NCI-H187 (cell line): ENCODE data around the gene CELF5.
"Not testable (repeated sequence)": the region's sequence is repeated elsewhere in the genome, so short reads cannot be mapped to it uniquely, and the experiment has no call there.

Experiments
- DNase-seq, 2 experiments: peaks; one replicate each; lab custom pipeline; 2025; lab: John Stamatoyannopoulos, UW

CELF5 gene

GRCh38 chr19:3207461-3208242 lies 16.8 kb upstream of the CELF5 start:
- DNase-seq: no peak

- DNase-seq: no peak
Measured at GRCh38 chr19:3208317-3209207, 15.9 kb upstream of the CELF5 start.

- no peak for DNase-seq
Measured at GRCh38 chr19:3210347-3211017, 14.0 kb upstream of the CELF5 start.

- DNase-seq: no peak
Measured at GRCh38 chr19:3211191-3211590, 13.3 kb upstream of the CELF5 start.

GRCh38 chr19:3213159-3213558 lies 11.3 kb upstream of the CELF5 start:
- no peak for DNase-seq

GRCh38 chr19:3216874-3217273 lies 7.6 kb upstream of the CELF5 start:
- no peak for DNase-seq

GRCh38 chr19:3220576-3220975 lies 3.9 kb upstream of the CELF5 start:
- DNase-seq: no peak

GRCh38 chr19:3221576-3221975 lies 2.9 kb upstream of the CELF5 start:
- DNase-seq: not testable (repeated sequence)

- DNase-seq: no peak
Measured at GRCh38 chr19:3222709-3223108, 1.8 kb upstream of the CELF5 start.

GRCh38 chr19:3225169-3225485 lies 666 bp downstream of the CELF5 start:
- no peak for DNase-seq

- no peak for DNase-seq
Measured at GRCh38 chr19:3225677-3226093, 1.2 kb downstream of the CELF5 start.

GRCh38 chr19:3227054-3227626 lies 2.7 kb downstream of the CELF5 start:
- no peak for DNase-seq

- DNase-seq: no peak
Measured at GRCh38 chr19:3229346-3229743, 4.9 kb downstream of the CELF5 start.

- DNase-seq: no peak
Measured at GRCh38 chr19:3229888-3230496, 5.5 kb downstream of the CELF5 start.

- DNase-seq: no peak
Measured at GRCh38 chr19:3231288-3231687, 6.8 kb downstream of the CELF5 start.

- DNase-seq: no peak
Measured at GRCh38 chr19:3233116-3233515, 8.7 kb downstream of the CELF5 start.

GRCh38 chr19:3233831-3234230 lies 9.4 kb downstream of the CELF5 start:
- DNase-seq: no peak

- DNase-seq: no peak
Measured at GRCh38 chr19:3234800-3235199, 10.3 kb downstream of the CELF5 start.

- DNase-seq: not testable (repeated sequence)
Measured at GRCh38 chr19:3235604-3236003, 11.1 kb downstream of the CELF5 start.

- DNase-seq: no peak
Measured at GRCh38 chr19:3236272-3236671, 11.8 kb downstream of the CELF5 start.

- no peak for DNase-seq
Measured at GRCh38 chr19:3238066-3238561, 13.7 kb downstream of the CELF5 start.

- DNase-seq: no peak
Measured at GRCh38 chr19:3239367-3239766, 14.9 kb downstream of the CELF5 start.
